CD4-positive, CD25-positive, alpha-beta regulatory T cell (primary cell): ENCODE data around the gene PPP1R14B. TPM values are rescaled to one million over a fixed set of nuclear protein-coding genes. Genes with fewer than 3 reads are reported as not detected.
"Not testable (repeated sequence)": the region's sequence is repeated elsewhere in the genome, so short reads cannot be mapped to it uniquely, and the experiment has no call there.

ENCODE experiments used
- ATAC-seq, 2 donors: fragments of 150-1000 bp; cut with Tn5 transposase; one replicate each; pipeline ENCODE4 v1.10.0; 2021; ENCODE audit warnings: low read depth in 2 of 2, moderate number of reproducible peaks in 2 of 2, moderate library complexity in 1 of 2
- DNase-seq, 3 donors: peaks; one replicate each; pipeline versions ENCODE4 v3.0.0 to v3.0.0-alpha.2; 2012 to 2022; ENCODE audit warnings: mixed read lengths in 1 of 3
- H3K27ac ChIP-seq: one replicate; pipeline ENCODE4 v1.7.0; 2013; ENCODE audit warnings: mild to moderate bottlenecking, low read length; ENCODE audit not compliant: insufficient read depth, poor library complexity, severe bottlenecking
- H3K27me3 ChIP-seq: one replicate; pipeline ENCODE4 v1.7.0; 2013; ENCODE audit warnings: low read length; ENCODE audit not compliant: control insufficient read depth, insufficient read depth
- H3K36me3 ChIP-seq: one replicate; pipeline ENCODE4 v1.7.0; 2013; ENCODE audit warnings: mild to moderate bottlenecking, low read length, moderate library complexity; ENCODE audit not compliant: control insufficient read depth, insufficient read depth
- H3K4me1 ChIP-seq: 2 replicates; pipeline ENCODE4 v1.7.0; 2013; ENCODE audit warnings: mild to moderate bottlenecking, low read length; ENCODE audit not compliant: insufficient read depth, control insufficient read depth, poor library complexity, severe bottlenecking
- H3K4me3 ChIP-seq: one replicate; pipeline ENCODE4 v1.7.0; 2013; ENCODE audit warnings: low read depth, mild to moderate bottlenecking, low read length, moderate library complexity
- H3K9me3 ChIP-seq, 2 experiments: 1 replicate in 1 of 2; 2 replicates in 1 of 2; pipeline ENCODE4 v1.7.0; 2013; ENCODE audit warnings: low read length in 2 of 2, mild to moderate bottlenecking in 1 of 2, moderate library complexity in 1 of 2; ENCODE audit not compliant: control insufficient read depth in 2 of 2
- H3K27ac Mint-ChIP-seq, 3 donors: one replicate each; pipeline ENCODE4 v1.8.0; 2020 to 2022; ENCODE audit warnings: mild to moderate bottlenecking in 3 of 3, mixed read lengths in 3 of 3, moderate library complexity in 2 of 3
- H3K27me3 Mint-ChIP-seq: one replicate; pipeline ENCODE4 v1.8.0; 2022; ENCODE audit warnings: mild to moderate bottlenecking, mixed read lengths
- H3K36me3 Mint-ChIP-seq: one replicate; pipeline ENCODE4 v1.8.0; 2020; ENCODE audit warnings: mixed read lengths
- H3K4me1 Mint-ChIP-seq, 4 donors: one replicate each; pipeline ENCODE4 v1.8.0; 2020 to 2022; ENCODE audit warnings: mixed read lengths in 4 of 4, mild to moderate bottlenecking in 1 of 4
- H3K4me3 Mint-ChIP-seq, 4 donors: one replicate each; pipeline ENCODE4 v1.8.0; 2020 to 2022; ENCODE audit warnings: mild to moderate bottlenecking in 4 of 4, mixed read lengths in 4 of 4, moderate library complexity in 3 of 4
- H3K9me3 Mint-ChIP-seq, 7 donors: one replicate each; pipeline ENCODE4 v1.8.0; 2020 to 2022; ENCODE audit warnings: mixed read lengths in 7 of 7, mild to moderate bottlenecking in 3 of 7, moderate library complexity in 2 of 7
- polyA plus RNA-seq, 4 donors: library from polyadenylated mRNA; unstranded; fragments of 300-500 nt; fragmentation: Illumina TruSeq; gene quantifications; one replicate each; pipeline ENCODE4 v1.2.3, GENCODE V29; 2021
- total RNA-seq: library from RNA; stranded (reverse); gene quantifications from one replicate; pipeline ENCODE4 v1.2.3, GENCODE V29; 2022

Gene PPP1R14B
- total and polyA plus RNA-seq, 5 donors from 2014 or later, result 22.4 to 37.6 (median 26.2) TPM

DNA sequence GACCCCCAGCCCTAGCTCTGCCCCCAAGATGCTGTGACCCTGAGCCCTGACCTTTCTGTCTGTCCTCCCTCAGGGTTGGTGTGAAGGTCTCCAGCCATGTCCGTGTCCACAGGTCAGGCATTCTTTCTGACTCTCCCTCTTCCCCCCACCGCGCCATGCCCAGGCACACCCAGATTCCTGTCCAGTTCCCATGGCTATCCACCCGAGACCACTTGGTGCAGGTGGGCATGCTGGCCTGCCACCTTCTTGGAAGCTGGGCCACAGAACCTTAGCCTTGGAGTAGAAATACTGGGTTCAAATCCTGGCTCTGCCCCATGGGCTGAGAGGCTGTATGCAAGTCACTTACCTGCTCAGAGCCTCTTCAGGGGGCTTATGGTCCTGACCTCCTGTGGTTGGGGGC, 2.3 kb upstream of the PPP1R14B start:
- Mint-ChIP-seq H3K9me3 (peaks cover 0 to 2% (median 0%) of the 10 kb centered on the region in 7 donors), H3K27ac (peak overlapping the region in 1 of 3 donors; percentile 76), H3K27me3 (no peaks in the 10 kb centered on the region), H3K36me3 (no peaks in the 10 kb centered on the region), H3K4me3 (peak overlapping the region; percentile 22 to 92 (median 36)), H3K4me1 (peaks cover 0 to 45% (median 13%) of the 10 kb centered on the region in 4 donors)
- no peak overlapping the region for H3K27ac ChIP-seq
- no peaks in the 10 kb centered on the region for H3K27me3 ChIP-seq
- H3K4me1 ChIP-seq, result peaks cover 57% of the 10 kb centered on the region
- H3K4me3 ChIP-seq, result no peak overlapping the region
- no peak for ATAC-seq
- H3K9me3 ChIP-seq, result no peaks in the 10 kb centered on the region
- no peaks in the 10 kb centered on the region for H3K36me3 ChIP-seq
- DNase-seq, result no peak

DNA sequence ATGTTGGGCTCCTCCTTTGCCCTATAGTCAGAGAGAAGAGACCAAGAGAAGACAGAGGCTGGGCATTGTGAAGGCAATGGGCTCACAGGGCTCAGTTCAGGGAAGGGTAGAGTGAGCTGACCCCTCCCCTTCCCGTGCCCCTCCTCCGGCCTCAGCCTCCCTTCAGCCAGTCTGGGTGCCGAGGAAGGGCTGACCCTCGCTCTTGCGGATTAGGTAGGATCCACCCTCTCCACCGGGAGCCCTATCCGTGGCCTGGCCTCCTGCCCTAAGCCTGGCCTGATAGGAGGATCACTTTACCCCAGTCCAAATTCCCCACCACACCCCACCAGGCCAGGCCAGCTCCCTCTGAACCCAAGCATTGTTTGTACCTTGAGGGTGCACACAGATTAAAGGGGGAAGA, 1.8 kb upstream of the PPP1R14B start:
- H3K27ac Mint-ChIP-seq, result no peak overlapping the region
- H3K36me3 Mint-ChIP-seq, result no peaks in the 10 kb centered on the region
- peaks cover 0 to 2% (median 0%) of the 10 kb centered on the region in 7 donors for H3K9me3 Mint-ChIP-seq
- no peaks in the 10 kb centered on the region for H3K27me3 ChIP-seq
- H3K4me1 Mint-ChIP-seq, result peaks cover 0 to 45% (median 15%) of the 10 kb centered on the region in 4 donors
- peak overlapping the region; percentile 3 to 92 (median 52) for H3K4me3 Mint-ChIP-seq
- H3K4me1 ChIP-seq, result peaks cover 57% of the 10 kb centered on the region
- H3K9me3 ChIP-seq, result no peaks in the 10 kb centered on the region
- no peaks in the 10 kb centered on the region for H3K36me3 ChIP-seq
- ATAC-seq (no peak), DNase-seq (no peak)
- H3K27me3 Mint-ChIP-seq, result no peaks in the 10 kb centered on the region
- H3K27ac ChIP-seq, result no peak overlapping the region
- no peak overlapping the region for H3K4me3 ChIP-seq

DNA sequence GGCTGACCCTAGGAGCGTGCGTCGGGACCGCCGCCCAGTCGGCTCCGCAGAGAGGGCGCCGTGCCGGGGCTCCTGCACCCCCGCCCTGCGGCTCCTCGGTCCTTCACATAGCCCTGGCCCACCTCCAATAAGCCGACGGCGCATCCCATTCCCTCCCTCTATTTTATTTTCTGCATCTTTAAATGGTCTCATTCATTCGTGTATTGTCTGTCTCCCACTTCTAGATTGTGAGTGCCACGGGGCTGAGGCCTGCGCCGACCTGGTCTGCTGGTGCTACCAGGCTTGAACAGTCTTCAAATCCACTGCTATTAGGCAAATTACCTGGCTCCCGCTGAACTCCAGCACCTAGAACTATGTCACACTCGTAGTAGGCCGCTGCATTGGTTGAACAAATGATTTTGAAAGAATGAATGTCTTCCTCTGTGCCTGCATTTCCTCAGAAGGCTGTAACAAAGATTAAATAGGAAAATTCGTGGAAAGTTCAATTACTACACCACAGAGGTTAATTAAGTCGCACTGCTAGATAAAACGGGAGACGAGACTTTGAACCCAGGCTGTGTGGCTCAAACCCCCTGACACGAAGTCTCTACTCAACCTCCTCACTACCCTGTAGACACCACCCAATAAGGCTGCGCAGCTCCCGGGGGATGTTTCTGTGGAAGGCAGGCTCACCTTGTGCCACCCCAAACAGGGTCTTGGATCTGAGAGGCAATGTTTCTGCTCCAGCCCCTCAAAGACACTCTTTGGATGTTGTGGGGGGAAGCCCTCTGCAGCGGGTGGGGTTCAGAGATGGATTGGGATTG, 1.2 kb upstream of the PPP1R14B start:
- Mint-ChIP-seq H3K4me3 (peak overlapping the region; percentile 66 to 92 (median 84)), H3K36me3 (no peaks in the 10 kb centered on the region), H3K9me3 (peaks cover 0 to 2% (median 0%) of the 10 kb centered on the region in 7 donors), H3K27ac (peak overlapping the region in 2 of 3 donors; percentile 12 to 86), H3K4me1 (peaks cover 0 to 49% (median 18%) of the 10 kb centered on the region in 4 donors), H3K27me3 (no peaks in the 10 kb centered on the region)
- ATAC-seq (no peak), DNase-seq (no peak)
- peaks cover 57% of the 10 kb centered on the region for H3K4me1 ChIP-seq
- H3K27me3 ChIP-seq, result no peaks in the 10 kb centered on the region
- H3K9me3 ChIP-seq, result no peaks in the 10 kb centered on the region
- H3K27ac ChIP-seq, result no peak overlapping the region
- H3K4me3 ChIP-seq, result no peak overlapping the region
- H3K36me3 ChIP-seq, result peaks cover 4% of the 10 kb centered on the region

DNA sequence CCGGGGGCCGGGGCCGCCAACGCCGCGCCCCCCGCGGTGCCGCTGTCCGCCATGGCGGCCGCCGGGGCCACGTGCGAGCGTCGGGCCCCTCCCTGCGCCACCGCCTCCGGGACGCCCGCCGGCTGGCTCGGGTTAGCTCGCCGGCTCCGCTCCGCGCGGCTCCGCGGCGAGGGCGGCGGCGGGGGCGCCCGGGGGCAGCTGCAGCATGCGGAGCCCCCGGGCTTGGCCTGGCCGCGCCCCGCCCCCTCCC, 197 bp downstream of the PPP1R14B start:
- not testable (repeated sequence) for H3K27ac Mint-ChIP-seq, H3K9me3 Mint-ChIP-seq, H3K27me3 Mint-ChIP-seq, H3K27ac ChIP-seq, H3K27me3 ChIP-seq, DNase-seq, H3K36me3 ChIP-seq, H3K9me3 ChIP-seq, H3K4me3 ChIP-seq, H3K36me3 Mint-ChIP-seq
- H3K4me1 Mint-ChIP-seq, result peaks cover 0 to 49% (median 21%) of the 10 kb centered on the region in 4 donors
- H3K4me1 ChIP-seq, result peaks cover 59% of the 10 kb centered on the region
- ATAC-seq, result peak; percentile 4 to 17
- H3K4me3 Mint-ChIP-seq, result peak overlapping the region; percentile 82 to 92 (median 89)

DNA sequence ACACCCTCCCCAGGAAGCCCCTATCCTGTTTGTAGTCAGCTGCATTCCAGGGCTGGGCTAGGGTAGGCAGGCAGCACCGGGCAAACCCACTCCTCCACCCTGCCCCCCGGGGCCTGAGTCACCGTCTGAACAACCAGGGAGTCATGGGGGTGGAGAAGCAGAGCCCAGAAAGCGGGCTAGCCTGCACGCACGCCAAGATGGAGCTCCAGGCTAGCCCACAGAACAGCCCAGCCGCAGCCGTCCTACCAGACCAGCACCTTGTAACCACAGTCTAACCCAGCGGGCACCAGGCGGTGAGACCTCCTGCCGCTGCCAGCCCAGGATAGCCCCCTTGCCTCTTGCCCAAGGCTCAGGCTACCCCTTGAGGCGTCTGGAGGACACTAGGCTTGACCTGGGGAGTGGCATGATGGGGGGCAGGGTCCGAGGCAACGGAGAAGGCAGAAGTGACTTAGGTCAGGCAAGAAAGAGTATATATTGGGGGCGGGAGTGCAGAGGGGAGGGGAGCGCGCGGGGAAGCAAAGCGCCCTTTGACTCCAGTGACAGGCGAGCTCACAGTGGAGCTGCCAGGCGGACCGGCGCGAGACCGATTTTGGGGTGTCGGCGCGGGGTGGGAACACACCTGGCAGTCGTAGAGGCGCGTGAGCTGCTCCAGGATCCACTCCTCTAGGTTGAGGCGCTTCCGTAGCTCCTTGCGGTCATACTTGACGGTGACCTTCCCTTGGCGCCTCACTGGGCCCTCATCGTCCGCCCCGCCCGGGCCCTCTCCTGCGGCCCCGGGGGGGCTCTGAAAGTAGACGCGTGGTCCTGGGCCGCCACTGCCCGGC, 734 bp downstream of the PPP1R14B start:
- Mint-ChIP-seq H3K4me3 (peak overlapping the region; percentile 83 to 91 (median 86)), H3K4me1 (peaks cover 0 to 52% (median 21%) of the 10 kb centered on the region in 4 donors), H3K9me3 (peaks cover 0 to 2% (median 0%) of the 10 kb centered on the region in 7 donors), H3K36me3 (no peaks in the 10 kb centered on the region), H3K27me3 (no peaks in the 10 kb centered on the region), H3K27ac (peak overlapping the region in 2 of 3 donors; percentile 48 to 85)
- DNase-seq (peak; percentile 38 to 62 (median 50)), ATAC-seq (no peak)
- peaks cover 4% of the 10 kb centered on the region for H3K36me3 ChIP-seq
- no peaks in the 10 kb centered on the region for H3K27me3 ChIP-seq
- H3K4me1 ChIP-seq, result peaks cover 57% of the 10 kb centered on the region
- peak overlapping the region; percentile 55 for H3K27ac ChIP-seq
- H3K4me3 ChIP-seq, result peak overlapping the region; percentile 37
- no peaks in the 10 kb centered on the region for H3K9me3 ChIP-seq

DNA sequence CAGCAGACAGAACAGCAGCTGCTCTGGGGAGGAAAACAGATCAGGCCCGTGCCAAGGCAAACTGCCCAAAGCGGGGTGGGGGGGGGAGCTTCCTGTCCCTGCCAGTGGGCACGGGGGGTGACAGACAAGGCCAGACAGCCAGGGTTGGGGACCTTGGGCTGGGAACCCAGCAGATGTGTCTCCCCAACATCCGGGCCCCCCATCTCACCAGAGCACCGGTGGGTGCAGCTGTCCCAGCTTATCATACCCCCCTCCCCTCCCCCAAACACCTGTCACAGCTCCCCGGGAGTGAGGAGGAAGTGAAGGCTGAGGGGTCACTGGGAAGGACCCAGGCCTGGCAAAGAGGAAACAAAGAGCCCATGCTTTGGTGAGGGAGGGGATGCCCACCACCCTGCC, 1.3 kb downstream of the PPP1R14B start:
- H3K27ac ChIP-seq, result peak overlapping the region; percentile 55
- H3K4me3 ChIP-seq, result peak overlapping the region; percentile 37
- H3K9me3 ChIP-seq, result no peaks in the 10 kb centered on the region
- H3K27me3 ChIP-seq, result no peaks in the 10 kb centered on the region
- H3K36me3 ChIP-seq, result peaks cover 4% of the 10 kb centered on the region
- DNase-seq (peak in 1 of 3 donors; percentile 52), ATAC-seq (no peak)
- Mint-ChIP-seq H3K9me3 (peaks cover 0 to 2% (median 0%) of the 10 kb centered on the region in 7 donors), H3K4me3 (peak overlapping the region; percentile 83 to 91 (median 86)), H3K36me3 (no peaks in the 10 kb centered on the region), H3K27ac (peak overlapping the region in 2 of 3 donors; percentile 5 to 85), H3K4me1 (peaks cover 0 to 51% (median 24%) of the 10 kb centered on the region in 4 donors), H3K27me3 (no peaks in the 10 kb centered on the region)
- peaks cover 54% of the 10 kb centered on the region for H3K4me1 ChIP-seq

DNA sequence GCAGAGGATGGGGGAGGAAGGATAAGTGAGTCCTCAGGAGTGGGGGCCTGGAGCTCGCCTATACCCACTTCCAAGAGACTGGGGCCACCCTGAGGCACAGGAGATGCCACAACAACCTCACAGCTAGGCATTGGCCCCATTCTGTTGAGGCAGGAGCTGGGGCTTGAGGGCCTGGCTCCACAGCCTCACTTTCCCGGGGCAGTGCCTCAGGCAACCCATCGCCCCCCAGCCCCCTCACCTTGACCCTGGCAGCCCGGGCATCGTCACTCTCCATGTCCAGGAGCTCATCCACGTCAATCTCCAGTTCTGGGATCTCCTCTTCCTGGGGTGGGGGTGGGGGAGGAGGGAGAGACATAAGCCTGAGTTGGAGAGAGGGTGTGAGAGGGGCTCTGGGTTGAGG, 1.8 kb downstream of the PPP1R14B start:
- Mint-ChIP-seq H3K4me3 (peak overlapping the region; percentile 83 to 91 (median 86)), H3K36me3 (no peaks in the 10 kb centered on the region), H3K9me3 (peaks cover 0 to 2% (median 0%) of the 10 kb centered on the region in 7 donors), H3K27me3 (no peaks in the 10 kb centered on the region), H3K27ac (peak overlapping the region in 2 of 3 donors; percentile 5 to 85), H3K4me1 (peaks cover 0 to 53% (median 26%) of the 10 kb centered on the region in 4 donors)
- ATAC-seq (no peak), DNase-seq (no peak)
- Histone ChIP-seq H3K27ac (peak overlapping the region; percentile 55), H3K27me3 (no peaks in the 10 kb centered on the region), H3K9me3 (no peaks in the 10 kb centered on the region), H3K36me3 (peaks cover 4% of the 10 kb centered on the region), H3K4me3 (no peak overlapping the region), H3K4me1 (peaks cover 55% of the 10 kb centered on the region)
